Subcutaneous adipose tissue (tissue), 4 donors: ENCODE results near the gene DAPK1. TPM values are rescaled to one million over a fixed set of nuclear protein-coding genes. Genes with fewer than 3 reads are reported as not detected.

Experiments used
- total RNA-seq, 4 donors: library from RNA; depleted of rRNA; stranded (reverse); fragments of >200 nt; gene quantifications; one replicate each; pipeline ENCODE4 v1.1.0, GENCODE V29; 2016
- TF ChIP-seq, protein P1 (sequence below): fragments of 450-650 bp; IDR thresholded peaks from one replicate; pipeline ENCODE4 v1.5.1; 2016; ENCODE audit warnings: low read depth, mild to moderate bottlenecking, control low read depth, antibody characterized with exemption, moderate library complexity

The DAPK1 gene
- total RNA-seq, 4 donors from 2014 or later = 29.5 to 63.2 (median 43.4) TPM

DNA sequence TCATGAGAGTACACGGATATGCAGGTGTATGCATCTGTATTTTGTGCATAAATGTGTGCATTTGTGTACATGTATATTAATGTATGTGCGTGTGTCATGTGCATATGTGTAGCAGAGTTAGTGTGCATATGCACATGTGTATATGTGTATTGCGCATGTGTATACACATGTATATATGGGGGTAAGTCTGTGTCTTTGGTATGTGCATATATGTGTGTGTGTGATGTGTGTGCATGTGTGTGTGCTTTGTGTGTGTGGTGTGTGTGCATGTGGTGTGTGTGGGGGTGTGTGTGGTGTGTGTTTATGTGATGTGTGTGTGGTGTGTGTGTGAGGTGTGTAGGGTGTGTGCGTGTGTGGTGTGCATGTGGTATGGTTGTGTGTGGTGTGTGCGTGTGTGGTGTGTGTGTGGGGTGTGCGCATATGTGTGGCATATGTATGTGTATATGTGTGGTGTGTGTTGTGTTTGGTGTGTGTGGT, 215.2 kb downstream of the DAPK1 start:
- TF ChIP-seq, protein P1, sequence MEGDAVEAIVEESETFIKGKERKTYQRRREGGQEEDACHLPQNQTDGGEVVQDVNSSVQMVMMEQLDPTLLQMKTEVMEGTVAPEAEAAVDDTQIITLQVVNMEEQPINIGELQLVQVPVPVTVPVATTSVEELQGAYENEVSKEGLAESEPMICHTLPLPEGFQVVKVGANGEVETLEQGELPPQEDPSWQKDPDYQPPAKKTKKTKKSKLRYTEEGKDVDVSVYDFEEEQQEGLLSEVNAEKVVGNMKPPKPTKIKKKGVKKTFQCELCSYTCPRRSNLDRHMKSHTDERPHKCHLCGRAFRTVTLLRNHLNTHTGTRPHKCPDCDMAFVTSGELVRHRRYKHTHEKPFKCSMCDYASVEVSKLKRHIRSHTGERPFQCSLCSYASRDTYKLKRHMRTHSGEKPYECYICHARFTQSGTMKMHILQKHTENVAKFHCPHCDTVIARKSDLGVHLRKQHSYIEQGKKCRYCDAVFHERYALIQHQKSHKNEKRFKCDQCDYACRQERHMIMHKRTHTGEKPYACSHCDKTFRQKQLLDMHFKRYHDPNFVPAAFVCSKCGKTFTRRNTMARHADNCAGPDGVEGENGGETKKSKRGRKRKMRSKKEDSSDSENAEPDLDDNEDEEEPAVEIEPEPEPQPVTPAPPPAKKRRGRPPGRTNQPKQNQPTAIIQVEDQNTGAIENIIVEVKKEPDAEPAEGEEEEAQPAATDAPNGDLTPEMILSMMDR = no peak

DNA sequence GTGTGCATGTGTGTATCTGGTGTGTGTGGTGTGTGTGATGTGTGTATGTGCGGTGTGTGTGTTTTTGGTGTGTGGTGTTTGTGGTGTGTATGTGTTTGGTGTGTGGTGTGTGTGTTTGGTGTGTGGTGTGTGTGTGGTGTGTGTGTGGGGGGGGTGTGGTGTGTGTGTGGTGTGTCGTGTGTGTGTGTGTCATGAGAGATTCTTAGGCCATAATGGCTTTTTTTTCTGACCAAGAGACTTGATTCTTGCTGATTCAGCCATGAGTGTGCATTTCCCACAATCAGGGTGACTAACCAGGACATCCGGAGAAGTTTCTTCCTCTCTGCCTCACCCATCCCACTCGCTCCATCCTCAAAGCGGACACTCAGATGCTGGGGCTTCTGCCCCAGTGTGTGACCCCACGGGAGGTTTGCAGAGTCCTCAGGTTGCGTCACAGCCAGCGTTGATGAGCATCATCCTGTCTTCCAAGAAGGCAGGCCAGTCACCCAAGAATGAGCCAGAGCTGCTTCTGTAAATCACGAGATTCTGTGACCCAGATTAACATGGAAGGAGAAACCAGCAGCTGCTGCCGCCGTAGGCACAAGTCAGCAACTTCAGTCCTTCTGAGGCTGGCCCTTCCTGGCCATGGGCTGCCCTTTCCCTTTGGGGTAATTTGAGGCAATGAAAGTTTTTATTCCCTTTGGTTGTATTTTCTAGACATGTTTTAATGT, 215.8 kb downstream of the DAPK1 start:
- TF ChIP-seq, protein P1 = no peak

DNA sequence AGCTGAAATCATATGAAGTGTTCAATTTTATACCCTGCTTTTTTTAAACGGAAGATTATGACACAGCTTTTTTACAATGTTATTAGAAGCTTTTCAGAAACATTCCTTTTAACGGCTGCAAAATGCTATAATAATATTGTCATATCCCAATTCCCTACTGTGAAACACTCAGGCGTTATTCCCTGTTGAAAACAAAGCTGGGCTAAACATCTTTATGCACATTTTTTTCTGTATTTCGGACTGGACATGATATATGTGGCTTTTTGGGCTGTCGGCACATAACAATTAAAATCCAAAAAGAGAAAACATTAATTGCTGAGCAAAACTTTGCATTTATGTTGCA, 216.3 kb downstream of the DAPK1 start:
- TF ChIP-seq, protein P1 = no peak

DNA sequence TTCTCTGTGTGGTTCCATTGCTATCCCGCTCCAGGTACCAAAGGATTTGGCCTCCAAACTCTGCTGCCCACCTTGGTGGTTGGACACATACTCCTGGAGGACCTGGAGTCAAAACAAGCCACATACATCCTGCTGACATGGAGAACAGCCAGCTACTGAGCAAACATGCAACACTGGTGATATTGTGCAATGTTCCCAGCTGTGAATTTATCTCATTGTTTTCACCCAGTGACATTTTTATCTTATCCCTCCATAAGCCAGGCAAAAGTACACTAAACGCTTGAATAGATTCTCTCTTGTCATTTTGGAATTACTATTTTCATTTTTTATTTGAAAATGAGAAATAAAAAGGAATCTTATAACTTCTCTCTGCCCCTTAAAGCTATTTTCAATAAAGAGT, 217.2 kb downstream of the DAPK1 start:
- TF ChIP-seq, protein P1 = no peak

DNA sequence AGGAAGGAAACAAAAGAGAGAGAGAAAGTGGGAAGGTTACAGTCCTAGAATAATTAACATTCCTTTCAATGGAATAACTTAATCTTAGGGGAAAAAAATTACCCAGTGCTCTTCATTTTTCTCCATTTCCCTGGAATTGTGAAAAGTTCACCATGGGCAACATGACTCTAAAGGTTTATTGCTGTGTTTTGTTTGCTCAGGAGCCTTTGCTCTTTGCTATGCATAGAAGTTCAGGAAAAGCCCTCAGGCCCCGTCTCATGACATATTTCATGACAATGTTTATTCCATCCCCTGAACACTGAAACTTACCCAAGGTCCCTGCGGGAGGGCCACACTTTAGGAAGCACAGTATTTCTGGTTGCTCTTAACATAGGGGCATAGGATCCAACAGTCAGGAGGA, 218.5 kb downstream of the DAPK1 start:
- TF ChIP-seq, protein P1 = no peak

DNA sequence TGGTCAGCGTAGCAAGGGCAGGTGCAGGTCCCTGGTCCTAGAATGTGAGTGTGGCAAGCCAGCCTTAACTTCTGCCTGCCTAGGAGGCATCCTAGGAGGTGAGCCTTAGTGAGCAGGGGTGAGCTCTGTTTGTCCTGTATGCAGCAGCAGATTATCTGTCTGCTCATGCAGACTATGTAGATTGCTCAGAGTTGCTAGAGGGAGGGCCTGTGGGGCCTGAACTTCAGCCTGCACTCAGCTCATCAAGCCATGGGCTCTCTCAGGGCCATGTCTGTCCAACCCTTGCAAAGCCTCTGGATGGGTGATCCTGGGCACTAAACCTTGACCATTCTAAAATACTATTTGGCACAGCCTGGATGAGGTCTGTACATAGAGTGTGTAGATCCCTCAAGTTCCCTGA, 219.8 kb downstream of the DAPK1 start:
- TF ChIP-seq, protein P1 = no peak

DNA sequence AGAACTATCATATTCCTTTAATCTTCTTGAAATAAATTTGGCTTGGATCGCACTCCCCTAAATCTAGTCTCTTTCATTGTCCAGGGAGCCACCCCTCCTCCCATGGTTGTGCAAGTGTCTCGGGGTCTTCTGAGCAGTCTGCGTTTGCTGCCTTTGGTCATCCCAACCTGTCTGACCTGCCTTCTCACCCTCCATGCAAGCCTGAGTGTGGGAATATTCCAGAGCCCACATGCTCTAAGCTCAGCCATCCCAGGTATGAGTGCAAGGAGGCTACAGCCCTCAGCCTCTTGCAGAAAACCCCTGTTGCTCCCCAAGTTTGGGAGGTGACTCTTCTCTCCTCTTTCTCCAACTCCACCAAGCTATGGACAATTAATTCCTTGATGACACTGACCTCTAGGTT, 220.6 kb downstream of the DAPK1 start:
- TF ChIP-seq, protein P1 = no peak
